Endothelial cell of umbilical vein (primary cell): ENCODE measurements around the gene EIF4B.
"Not testable (repeated sequence)": the region's sequence is repeated elsewhere in the genome, so short reads cannot be mapped to it uniquely, and the experiment has no call there.

Experiments used
- POLR2A ChIP-seq: IDR thresholded peaks from 2 replicates; pipeline ENCODE4 v1.6.1; 2012; ENCODE audit warnings: low read depth, mild to moderate bottlenecking, control low read depth, low read length
- TF ChIP-seq, protein P1 (sequence below), 2 donors: IDR thresholded peaks; 1 replicate in 1 of 2; 2 replicates in 1 of 2; pipeline ENCODE4 v1.5.1; 2011; ENCODE audit warnings: low read length in 2 of 2, mild to moderate bottlenecking in 2 of 2, moderate library complexity in 2 of 2, control low read depth in 1 of 2, inconsistent platforms in 1 of 2, low read depth in 1 of 2; ENCODE audit not compliant: insufficient read depth in 1 of 2; ENCODE audit errors: extremely low read depth in 1 of 2

DNA sequence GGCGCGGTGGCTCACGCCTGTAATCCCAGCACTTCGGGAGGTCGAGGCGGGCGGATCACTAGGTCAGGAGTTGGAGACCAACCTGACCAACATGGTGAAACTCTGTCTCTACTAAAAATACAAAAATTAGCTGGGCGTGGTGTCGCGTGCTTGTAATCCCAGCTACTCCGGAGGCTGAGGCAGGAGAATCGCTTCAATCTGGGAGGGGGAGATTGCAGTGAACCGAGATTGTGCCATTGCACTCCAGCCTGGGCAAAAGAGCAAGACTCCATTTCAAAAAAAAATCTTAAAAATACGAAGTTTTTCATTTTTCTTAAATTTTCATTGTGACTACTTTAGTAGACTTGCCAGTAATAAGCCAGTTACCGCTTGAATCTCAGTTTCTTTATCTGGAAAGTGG lies 2.5 kb downstream of the EIF4B start:
- TF ChIP-seq, protein P1, sequence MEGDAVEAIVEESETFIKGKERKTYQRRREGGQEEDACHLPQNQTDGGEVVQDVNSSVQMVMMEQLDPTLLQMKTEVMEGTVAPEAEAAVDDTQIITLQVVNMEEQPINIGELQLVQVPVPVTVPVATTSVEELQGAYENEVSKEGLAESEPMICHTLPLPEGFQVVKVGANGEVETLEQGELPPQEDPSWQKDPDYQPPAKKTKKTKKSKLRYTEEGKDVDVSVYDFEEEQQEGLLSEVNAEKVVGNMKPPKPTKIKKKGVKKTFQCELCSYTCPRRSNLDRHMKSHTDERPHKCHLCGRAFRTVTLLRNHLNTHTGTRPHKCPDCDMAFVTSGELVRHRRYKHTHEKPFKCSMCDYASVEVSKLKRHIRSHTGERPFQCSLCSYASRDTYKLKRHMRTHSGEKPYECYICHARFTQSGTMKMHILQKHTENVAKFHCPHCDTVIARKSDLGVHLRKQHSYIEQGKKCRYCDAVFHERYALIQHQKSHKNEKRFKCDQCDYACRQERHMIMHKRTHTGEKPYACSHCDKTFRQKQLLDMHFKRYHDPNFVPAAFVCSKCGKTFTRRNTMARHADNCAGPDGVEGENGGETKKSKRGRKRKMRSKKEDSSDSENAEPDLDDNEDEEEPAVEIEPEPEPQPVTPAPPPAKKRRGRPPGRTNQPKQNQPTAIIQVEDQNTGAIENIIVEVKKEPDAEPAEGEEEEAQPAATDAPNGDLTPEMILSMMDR (IDR thresholded peaks at IDR 0.05; ENCODE audit: extremely low read depth in 1 of 2, insufficient read depth in 1 of 2, low read depth in 1 of 2, low read length in 2 of 2) = not testable (repeated sequence)
- TF ChIP-seq POLR2A = not testable (repeated sequence)
